ENCODE results near the gene ARHGAP24.

DNA sequence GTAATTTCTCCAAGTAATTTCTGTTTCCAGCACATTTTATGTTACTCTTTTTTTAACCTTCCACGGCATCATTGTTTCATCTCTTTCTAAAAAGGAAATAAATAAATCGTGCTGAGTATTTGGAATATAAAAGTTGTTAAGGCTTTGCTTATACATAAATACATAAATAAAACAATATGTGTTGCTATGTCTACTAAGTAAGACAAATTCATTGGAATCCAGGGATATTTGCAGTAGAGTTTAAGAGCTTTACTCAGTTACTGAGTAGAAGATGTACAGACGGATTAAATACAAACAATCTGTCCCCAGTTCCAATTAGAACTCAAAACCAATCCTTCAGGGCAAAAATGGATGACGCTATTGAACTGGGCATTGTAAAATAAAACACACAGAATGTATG lies 1.4 kb downstream of the ARHGAP24 start:
- TF ChIP-seq, protein P1, sequence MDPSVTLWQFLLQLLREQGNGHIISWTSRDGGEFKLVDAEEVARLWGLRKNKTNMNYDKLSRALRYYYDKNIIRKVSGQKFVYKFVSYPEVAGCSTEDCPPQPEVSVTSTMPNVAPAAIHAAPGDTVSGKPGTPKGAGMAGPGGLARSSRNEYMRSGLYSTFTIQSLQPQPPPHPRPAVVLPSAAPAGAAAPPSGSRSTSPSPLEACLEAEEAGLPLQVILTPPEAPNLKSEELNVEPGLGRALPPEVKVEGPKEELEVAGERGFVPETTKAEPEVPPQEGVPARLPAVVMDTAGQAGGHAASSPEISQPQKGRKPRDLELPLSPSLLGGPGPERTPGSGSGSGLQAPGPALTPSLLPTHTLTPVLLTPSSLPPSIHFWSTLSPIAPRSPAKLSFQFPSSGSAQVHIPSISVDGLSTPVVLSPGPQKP (IDR thresholded peaks at IDR 0.05; ENCODE audit: low read depth, low read length): no peak
- no peak for TF ChIP-seq POLR2AphosphoS2 (IDR thresholded peaks at IDR 0.05; ENCODE audit: low read depth, low read length)
